Endothelial cell (in vitro differentiated cells): ENCODE measurements around the gene PTPRM. TPM values are rescaled to one million over a fixed set of nuclear protein-coding genes. Genes with fewer than 3 reads are reported as not detected.

ENCODE experiments used
- DNase-seq: peaks from one replicate; pipeline ENCODE4 v3.0.0; 2021; ENCODE audit warnings: low spot score
- H3K27ac Mint-ChIP-seq: one replicate; pipeline ENCODE4 v1.8.0; 2021; ENCODE audit warnings: mixed read lengths, inconsistent platforms; ENCODE audit not compliant: unreplicated experiment
- H3K27me3 Mint-ChIP-seq: one replicate; pipeline ENCODE4 v1.8.0; 2021; ENCODE audit warnings: mild to moderate bottlenecking, moderate library complexity, mixed read lengths, inconsistent platforms; ENCODE audit not compliant: unreplicated experiment
- H3K36me3 Mint-ChIP-seq: one replicate; pipeline ENCODE4 v1.8.0; 2021; ENCODE audit warnings: mild to moderate bottlenecking, low read depth, mixed read lengths, inconsistent platforms; ENCODE audit not compliant: unreplicated experiment
- H3K4me1 Mint-ChIP-seq: one replicate; pipeline ENCODE4 v1.8.0; 2021; ENCODE audit warnings: mild to moderate bottlenecking, mixed read lengths, inconsistent platforms; ENCODE audit not compliant: unreplicated experiment
- H3K4me3 Mint-ChIP-seq: one replicate; pipeline ENCODE4 v1.8.0; 2021; ENCODE audit warnings: mild to moderate bottlenecking, mixed read lengths, inconsistent platforms; ENCODE audit not compliant: unreplicated experiment
- H3K9me3 Mint-ChIP-seq: one replicate; pipeline ENCODE4 v1.8.0; 2021; ENCODE audit warnings: mixed read lengths, inconsistent platforms; ENCODE audit not compliant: unreplicated experiment
- total RNA-seq: library from RNA; stranded (reverse); fragmentation: NEBNext Ultra II Directional; extraction: Animal tissue kit (Norgen Biotek cat#: 25700); gene quantifications from one replicate; pipeline ENCODE4 v1.2.1, GENCODE V29; 2021; ENCODE audit not compliant: unreplicated experiment
- TF ChIP-seq, protein P1 (sequence below): fragments of 200-600 bp; sonication (generic); IDR thresholded peaks from one replicate; pipeline ENCODE4 v1.5.0; 2021; ENCODE audit warnings: antibody characterized with exemption; ENCODE audit not compliant: unreplicated experiment

Gene PTPRM
- total RNA-seq, 1 donor from 2014 or later, result 284 TPM

DNA sequence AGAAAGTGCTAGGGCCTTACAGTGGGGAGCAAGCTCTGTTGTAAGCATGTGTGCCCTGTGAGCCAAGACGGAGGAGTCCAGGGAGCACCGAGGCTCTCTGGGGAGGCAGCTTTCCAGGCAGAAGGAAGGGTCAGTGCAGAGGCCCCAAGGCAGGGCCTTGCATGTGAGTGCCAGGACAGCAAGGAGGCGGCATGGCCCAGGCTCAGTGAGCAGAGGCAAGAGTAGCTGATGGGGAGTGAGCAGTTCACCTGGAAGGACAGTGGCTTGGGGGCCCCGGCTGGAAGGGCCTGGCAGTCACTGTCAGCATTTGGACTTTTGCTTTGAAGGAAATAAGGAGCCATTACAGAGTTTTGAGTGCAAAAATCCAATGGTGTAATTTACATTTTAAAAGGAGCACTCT lies 818.3 kb downstream of the PTPRM start:
- TF ChIP-seq, protein P1, sequence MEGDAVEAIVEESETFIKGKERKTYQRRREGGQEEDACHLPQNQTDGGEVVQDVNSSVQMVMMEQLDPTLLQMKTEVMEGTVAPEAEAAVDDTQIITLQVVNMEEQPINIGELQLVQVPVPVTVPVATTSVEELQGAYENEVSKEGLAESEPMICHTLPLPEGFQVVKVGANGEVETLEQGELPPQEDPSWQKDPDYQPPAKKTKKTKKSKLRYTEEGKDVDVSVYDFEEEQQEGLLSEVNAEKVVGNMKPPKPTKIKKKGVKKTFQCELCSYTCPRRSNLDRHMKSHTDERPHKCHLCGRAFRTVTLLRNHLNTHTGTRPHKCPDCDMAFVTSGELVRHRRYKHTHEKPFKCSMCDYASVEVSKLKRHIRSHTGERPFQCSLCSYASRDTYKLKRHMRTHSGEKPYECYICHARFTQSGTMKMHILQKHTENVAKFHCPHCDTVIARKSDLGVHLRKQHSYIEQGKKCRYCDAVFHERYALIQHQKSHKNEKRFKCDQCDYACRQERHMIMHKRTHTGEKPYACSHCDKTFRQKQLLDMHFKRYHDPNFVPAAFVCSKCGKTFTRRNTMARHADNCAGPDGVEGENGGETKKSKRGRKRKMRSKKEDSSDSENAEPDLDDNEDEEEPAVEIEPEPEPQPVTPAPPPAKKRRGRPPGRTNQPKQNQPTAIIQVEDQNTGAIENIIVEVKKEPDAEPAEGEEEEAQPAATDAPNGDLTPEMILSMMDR, result no peak
- Mint-ChIP-seq H3K4me1 (no peaks in the 10 kb centered on the region), H3K27ac (no peak overlapping the region), H3K27me3 (peaks cover 6% of the 10 kb centered on the region), H3K36me3 (peaks cover 67% of the 10 kb centered on the region), H3K9me3 (no peaks in the 10 kb centered on the region), H3K4me3 (peak overlapping the region; percentile 59)
- DNase-seq, result no peak

DNA sequence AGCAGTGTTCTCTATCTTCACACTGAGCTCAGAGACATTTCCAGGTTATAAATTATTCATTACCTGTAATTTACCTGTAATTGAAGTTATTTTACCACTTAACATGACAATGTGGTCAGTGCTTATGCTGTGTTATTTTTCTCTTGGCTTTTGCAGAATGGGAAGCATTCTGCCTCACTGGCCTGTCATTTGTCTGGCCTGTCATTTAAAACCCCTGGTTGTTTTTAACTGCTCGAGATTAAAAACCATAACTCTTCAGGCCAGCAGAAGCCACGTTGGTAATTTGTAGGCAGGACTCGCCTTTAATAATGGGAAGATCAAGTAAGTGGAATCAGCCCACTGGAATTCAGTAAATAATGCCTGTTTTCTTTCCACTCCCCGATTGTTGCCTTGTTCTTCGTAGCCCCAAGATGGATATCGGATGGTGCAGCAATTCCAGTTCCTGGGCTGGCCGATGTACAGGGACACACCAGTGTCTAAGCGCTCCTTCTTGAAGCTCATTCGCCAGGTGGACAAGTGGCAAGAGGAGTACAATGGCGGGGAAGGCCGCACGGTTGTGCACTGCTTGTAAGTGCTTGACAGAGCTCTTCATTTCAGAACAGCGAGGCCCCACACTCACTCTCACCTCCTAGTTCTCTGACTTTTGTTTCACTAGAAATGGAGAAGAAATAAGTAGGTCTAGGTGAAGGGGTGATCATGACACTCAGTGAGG lies 819.7 kb downstream of the PTPRM start:
- H3K4me1 Mint-ChIP-seq, result peaks cover 6% of the 10 kb centered on the region
- TF ChIP-seq, protein P1, result no peak
- H3K27ac Mint-ChIP-seq, result no peak overlapping the region
- DNase-seq, result no peak
- H3K36me3 Mint-ChIP-seq, result peaks cover 73% of the 10 kb centered on the region
- H3K9me3 Mint-ChIP-seq, result no peaks in the 10 kb centered on the region
- H3K4me3 Mint-ChIP-seq, result peak overlapping the region; percentile 44
- H3K27me3 Mint-ChIP-seq, result peaks cover 6% of the 10 kb centered on the region

DNA sequence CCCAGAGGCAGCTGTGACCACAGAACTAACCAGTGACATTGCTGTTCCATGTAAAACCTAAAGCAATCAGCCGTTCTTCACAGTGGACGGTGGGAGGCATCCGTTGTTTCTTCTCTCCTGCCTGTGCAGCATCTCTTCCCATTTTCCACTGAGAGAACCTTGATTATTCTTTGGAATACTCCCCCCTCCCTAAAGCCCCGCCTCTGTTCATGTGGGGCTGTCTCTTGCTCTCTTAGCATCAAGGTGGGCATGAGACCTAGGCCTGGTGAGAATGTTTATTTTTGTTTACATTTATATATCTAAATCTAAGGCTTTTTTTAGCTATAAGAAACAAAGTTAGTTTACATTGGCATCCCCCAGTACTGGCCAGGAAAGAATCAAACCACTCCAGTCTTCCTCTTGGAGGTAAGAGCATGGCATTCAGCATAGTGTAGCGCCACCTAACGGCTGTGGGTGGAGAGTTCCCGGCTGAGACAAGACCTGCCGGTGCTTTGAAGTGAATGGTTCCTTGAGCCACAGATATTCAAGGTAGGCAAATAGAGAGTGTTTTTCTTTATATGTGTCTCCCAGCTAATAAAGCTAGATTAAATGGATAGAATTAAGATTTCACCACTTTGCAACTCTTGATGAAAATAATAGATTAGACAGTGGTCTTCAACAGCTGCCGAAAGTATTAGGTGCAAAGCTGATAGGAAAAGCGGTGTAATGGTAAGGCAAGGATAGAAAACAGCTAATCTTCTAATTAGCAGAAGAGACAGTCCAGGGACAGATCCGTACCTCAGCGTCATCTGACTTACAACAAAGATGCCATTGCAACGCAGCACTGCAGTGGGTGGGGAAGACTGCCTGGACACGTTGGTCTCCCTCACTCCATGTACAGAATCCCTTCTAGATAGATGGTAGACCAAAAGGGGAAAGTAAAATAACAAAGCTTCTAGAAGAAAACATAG lies 822.5 kb downstream of the PTPRM start:
- Mint-ChIP-seq H3K4me3 (peak overlapping the region; percentile 57), H3K9me3 (no peaks in the 10 kb centered on the region), H3K4me1 (peaks cover 31% of the 10 kb centered on the region), H3K27ac (no peak overlapping the region), H3K36me3 (peaks cover 69% of the 10 kb centered on the region), H3K27me3 (peaks cover 11% of the 10 kb centered on the region)
- TF ChIP-seq, protein P1, result peak; percentile 73
- peak; percentile 75 for DNase-seq

DNA sequence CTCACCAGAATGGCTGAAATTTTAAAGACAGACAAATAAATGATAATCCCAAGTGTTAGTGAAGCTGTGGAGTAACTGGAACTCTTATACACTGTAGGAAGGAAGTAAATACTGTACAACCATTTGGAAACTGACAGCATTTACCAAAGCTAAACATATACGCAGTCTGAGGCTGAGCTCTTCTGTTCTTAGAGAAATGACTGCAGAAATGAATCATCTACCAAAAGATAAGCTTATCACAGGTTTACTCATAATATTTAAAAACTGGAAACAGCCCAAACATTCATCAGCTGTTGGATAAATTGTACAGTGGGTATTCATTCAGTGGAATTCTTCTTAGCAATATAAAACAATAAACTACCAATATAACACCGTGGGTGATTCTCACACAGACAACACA lies 824.0 kb downstream of the PTPRM start:
- H3K27ac Mint-ChIP-seq, result peak overlapping the region; percentile 41
- H3K9me3 Mint-ChIP-seq, result no peaks in the 10 kb centered on the region
- peaks cover 14% of the 10 kb centered on the region for H3K27me3 Mint-ChIP-seq
- peaks cover 45% of the 10 kb centered on the region for H3K4me1 Mint-ChIP-seq
- H3K36me3 Mint-ChIP-seq, result peaks cover 66% of the 10 kb centered on the region
- TF ChIP-seq, protein P1, result no peak
- H3K4me3 Mint-ChIP-seq, result no peak overlapping the region
- no peak for DNase-seq
